Occipital lobe (tissue), 2 donors: ENCODE data around the gene PLA2G5. TPM values are rescaled to one million over a fixed set of nuclear protein-coding genes. Genes with fewer than 3 reads are reported as not detected.

Source experiments
- DNase-seq: peaks from one replicate; lab custom pipeline; 2025; lab: John Stamatoyannopoulos, UW
- total RNA-seq: library from RNA; depleted of rRNA; stranded (reverse); fragments of >200 nt; gene quantifications from one replicate; pipeline ENCODE4 v1.2.3, GENCODE V29; 2014

PLA2G5 gene
- total RNA-seq, 1 donor from 2014 or later = 0.16 TPM

DNA sequence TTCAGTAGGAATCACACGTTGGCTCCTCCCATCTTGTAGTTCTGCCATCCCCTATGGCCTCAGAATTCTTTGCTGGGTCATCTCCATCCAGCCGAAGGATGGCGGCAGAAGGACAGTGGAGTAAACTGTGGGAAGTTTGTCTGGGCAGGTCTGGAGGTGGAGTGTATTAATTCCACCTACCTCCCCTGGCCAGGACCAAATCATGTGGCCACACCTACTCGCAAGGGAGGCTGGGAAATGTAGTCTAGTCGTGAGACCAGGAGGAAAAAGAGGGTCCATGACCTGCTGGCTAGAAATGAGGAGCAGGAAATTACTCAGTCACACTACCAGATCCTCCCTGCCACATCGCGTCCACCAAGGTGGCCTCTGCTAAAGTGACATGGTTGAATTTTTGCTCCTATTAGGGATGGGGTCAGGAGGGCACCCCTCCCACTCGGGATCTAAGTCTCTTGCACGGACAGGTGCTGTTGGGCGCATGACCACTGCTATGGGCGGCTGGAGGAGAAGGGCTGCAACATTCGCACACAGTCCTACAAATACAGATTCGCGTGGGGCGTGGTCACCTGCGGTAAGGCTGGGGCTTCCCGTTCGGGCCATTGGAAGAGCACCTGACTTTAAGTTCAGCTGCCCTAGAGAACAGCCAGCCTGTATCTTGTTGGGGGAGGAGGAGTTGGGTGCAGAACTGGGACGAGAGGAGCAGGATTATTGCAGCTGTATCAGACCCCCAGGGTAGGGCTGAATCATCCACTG is 19.5 kb downstream of the PLA2G5 start:
- no peak for DNase-seq

DNA sequence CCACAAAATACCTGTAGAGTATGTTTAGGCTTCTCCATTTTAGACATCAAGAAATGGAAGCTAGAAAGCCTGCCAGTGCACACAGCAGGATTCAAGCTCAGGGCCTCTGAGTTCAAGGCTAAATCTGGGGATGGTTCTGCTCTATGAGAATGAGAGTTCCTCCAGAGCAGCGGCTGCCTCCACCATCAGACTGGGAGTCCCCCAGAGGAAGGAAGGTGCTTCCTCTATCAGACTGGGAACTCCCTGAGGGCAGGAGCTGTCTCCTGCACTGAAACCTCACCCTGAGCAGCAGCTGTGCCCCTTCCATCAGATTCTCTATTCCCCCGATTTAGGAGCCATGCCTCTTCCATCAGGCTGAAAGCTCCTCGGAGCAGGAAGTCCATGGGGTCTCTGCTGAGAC is 20.1 kb downstream of the PLA2G5 start:
- DNase-seq = no peak

DNA sequence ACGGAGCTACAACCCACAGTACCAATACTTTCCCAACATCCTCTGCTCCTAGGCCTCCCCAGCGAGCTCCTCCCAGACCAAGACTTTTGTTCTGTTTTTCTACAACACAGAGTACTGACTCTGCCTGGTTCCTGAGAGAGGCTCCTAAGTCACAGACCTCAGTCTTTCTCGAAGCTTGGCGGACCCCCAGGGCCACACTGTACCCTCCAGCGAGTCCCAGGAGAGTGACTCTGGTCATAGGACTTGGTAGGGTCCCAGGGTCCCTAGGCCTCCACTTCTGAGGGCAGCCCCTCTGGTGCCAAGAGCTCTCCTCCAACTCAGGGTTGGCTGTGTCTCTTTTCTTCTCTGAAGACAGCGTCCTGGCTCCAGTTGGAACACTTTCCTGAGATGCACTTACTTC is 20.6 kb downstream of the PLA2G5 start:
- no peak for DNase-seq

DNA sequence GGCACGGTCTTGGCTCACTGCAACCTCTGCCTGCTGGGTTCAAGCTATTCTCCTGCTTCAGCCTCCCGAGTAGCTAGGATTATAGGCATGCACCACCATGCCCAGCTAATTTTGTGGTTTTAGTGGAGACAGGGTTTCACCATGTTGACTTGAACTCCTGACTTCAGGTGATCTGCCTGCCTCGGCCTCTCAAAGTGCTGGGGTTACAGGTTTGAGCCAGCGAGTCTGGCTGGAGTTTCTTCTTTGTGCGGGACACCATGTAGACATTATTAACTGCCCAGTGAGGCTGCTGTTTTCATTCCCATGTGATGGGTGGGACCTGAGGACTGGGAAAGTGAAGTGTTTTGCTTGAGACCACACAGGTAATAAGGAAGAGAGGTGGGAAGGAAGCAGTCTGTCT is 23.3 kb downstream of the PLA2G5 start:
- DNase-seq = no peak

DNA sequence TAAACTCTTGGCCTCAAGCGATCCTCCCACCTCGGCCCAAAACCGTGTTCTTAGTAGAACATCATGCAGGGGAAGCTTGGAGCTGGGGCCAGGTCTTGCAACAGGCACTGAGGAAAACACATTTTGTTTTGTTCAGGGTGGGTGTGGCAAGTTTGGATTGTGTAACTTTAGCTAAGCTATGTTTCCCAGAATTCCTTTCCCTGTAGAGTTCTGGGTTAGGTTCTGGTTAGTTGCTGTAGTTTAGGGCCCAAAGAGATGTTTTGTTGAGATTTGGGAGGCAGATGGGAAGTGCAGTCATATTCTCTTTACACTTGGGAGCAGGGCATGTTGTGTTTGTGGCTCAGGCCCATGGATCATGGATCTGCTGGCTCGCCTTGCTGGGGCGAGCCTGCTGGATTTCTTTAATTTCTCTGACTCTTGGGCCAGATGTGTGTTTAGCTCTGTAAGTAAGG is 24.0 kb downstream of the PLA2G5 start:
- DNase-seq = no peak

DNA sequence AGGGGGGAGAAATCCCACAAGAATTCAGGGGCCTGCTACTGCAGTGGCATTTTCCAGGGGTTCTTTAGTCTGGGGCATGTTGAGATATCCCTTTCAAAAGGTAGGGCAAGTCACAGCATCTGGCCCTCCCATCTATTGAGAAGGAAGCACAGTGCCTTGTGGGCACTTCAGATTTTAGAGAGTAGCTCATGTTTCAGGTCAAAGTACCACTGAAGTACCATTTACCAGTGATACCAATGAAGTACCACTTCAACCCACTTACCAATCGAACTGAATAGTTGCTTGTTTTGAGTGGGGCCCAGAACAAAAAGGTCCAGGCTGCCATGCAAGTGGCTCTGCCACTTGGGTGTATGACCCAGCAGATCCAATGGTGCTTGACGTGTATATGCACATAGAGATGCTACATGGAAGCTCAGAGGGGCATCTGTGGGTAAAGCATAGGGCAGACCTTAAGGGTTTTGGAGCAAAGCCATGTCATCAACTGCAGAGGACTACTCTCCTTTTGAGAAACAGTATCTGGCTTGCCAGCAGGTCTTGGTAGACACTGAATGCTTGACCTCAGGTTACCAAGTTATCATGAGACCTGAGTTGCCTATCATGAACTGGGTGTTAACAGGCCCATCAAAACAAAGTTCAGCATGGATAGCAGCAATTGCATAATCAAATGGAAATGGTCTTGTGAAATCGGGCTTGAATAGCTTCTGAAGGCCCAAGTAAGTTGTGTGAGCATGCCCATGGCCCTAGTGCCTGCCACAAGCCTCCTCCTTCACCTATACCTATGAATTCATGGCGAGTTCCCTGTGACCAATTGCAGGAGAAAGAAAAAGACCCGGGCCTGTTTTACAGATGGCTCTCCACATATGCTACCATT is 25.8 kb downstream of the PLA2G5 start:
- DNase-seq = no peak

DNA sequence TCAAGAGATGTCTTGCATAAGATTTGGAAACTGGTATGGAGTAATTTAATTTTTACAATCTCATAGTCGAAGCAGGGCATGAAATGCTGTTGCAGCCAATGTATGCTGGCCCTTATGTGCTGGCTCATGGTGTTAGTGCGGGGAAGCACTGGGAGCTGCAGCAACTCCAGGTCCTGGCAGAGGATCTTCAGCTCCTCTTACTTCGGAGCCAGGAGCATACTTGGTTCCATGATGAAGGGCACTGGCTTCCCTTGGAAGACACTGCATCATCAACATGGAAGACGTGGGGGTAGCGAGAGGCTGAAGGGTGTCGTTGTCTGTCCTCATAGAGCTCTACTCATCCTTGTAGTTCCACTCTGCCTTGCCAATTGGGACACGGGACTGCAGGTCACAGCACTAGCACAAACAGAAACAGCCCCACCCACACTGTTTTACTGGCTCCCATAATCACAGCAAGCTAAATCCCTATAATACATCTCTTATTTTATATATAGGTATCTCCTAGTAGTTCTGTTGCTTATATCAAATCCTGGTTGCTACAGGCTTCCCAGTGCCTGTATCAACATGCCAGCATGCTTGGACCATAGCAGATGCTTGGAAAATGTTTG is 26.9 kb downstream of the PLA2G5 start:
- no peak for DNase-seq

DNA sequence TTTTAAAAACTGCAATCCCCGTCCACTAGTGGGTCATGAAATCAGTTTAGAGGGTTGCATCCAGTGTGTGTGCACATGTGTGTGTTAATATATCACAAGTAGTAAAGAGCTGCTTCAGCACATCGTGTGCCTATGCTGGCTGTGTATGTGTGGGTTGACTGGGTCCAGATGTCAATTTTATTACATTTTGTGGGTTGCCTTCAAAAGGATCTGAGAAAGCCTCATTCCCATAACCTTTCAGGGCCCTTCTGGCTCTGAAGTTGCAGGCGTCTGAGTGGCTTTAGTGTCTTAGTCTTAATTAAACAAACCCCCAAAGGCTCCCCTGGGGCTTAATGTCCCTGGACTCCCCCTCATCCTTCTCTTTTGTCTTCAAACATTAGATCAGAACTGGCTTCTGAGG is 29.5 kb downstream of the PLA2G5 start:
- no peak for DNase-seq

DNA sequence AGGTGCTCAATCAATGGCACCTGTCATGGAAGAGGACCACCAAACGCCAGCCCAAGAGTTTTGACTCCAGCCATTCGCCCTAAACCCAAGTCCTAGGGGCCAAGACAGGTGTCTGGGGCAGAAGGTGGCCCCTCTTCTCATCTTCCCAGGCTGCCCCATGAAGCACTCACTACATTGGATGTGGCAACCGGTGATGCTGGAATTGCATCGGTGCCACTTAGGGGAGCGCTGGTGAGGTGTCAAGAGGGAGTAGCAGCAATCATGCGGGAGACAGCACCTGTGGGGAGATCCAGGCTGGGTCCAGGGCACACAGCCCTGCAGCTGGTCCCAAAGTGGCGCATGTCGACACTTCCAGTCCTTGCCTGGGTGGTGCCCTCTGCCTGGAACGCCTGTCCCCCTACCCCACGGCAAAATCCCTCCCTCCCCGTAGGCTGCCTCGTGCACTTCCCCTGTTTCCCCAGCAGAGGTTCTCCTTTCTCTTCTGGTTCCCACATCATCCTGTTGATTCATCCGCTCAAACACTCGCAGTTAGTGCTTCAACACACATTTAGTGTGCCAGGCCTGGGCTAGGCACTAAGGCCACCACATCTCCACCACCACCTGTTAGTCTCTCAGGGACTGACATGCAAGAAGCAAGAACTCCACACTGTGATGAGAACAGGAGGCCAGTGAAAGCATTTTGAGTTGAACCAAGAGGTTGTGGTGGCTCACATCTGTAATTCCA is 30.8 kb downstream of the PLA2G5 start:
- no peak for DNase-seq

DNA sequence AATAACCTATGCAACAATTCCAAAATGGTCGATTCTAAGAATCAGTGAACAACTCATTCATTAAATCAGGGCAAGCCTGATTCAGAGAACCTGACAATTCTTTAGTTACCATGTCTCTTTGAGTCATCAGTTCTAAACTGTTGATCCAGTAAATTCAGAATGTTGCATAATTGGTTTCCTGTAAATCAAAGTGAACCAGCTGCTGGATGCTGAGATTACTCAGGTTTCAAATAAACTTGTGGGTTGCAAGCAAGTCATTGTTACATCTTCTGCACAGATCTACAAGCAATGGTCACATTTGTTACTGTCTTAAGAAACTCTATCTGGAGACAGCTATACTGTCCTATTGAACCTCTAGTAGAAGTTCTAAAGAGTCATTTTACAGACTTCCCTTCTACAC is 32.9 kb downstream of the PLA2G5 start:
- no peak for DNase-seq

DNA sequence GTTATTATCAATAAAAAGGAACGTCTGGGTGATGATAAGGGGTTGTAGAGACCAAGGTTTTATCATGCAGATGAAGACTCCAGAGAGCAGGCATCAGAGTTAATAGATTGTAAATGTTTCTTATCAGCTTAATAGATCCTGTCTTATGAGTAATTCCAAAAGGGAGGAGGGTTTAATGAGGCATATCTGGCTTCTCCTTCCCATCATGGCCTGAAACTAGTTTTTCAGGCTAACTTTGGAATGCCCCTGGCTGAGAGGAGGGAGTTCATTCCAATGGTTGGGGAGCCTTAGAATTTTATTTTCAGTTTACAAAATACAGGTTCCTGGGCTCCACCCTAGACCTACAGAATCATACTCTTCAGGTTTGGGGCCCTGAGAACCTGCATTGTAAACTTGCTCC is 35.9 kb downstream of the PLA2G5 start:
- no peak for DNase-seq

DNA sequence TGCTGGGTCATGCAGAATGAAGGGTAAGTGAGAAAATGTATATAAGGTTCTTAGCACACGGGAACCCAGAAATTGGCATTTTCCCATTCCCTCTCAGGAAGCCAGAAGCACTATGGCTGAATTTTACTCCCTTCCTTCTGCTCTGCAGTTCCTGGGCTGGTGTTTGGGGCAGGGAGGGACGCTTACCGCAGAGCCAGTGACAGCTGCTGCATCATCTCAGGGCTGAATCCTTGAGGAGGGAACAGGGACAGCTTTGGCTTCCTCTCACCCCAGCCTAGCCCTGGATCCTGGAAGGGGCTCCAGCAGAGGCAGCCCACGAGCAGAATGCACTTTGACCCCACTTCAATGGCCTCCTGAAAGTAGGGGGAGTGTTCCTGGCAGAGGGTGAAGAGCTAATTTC is 37.4 kb downstream of the PLA2G5 start:
- no peak for DNase-seq

DNA sequence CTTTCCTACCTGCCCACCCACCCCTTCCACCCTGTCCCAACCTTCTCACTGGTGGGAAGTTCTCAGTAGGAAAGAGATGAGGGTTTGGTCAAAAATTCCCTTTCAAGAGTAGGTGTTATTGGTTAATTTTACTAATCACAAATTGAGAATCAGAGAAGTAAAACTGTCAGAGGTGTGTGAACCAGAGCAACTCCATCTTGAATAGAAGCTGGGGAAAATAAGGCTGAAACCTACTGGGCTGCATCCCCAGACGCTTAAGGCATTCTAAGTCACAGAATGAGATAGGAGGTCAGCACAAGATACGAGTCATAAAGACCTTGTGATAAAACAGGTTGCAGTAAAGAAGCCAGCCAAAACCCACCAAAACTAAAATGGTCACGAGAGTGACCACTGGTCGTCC is 37.8 kb downstream of the PLA2G5 start:
- DNase-seq = no peak

DNA sequence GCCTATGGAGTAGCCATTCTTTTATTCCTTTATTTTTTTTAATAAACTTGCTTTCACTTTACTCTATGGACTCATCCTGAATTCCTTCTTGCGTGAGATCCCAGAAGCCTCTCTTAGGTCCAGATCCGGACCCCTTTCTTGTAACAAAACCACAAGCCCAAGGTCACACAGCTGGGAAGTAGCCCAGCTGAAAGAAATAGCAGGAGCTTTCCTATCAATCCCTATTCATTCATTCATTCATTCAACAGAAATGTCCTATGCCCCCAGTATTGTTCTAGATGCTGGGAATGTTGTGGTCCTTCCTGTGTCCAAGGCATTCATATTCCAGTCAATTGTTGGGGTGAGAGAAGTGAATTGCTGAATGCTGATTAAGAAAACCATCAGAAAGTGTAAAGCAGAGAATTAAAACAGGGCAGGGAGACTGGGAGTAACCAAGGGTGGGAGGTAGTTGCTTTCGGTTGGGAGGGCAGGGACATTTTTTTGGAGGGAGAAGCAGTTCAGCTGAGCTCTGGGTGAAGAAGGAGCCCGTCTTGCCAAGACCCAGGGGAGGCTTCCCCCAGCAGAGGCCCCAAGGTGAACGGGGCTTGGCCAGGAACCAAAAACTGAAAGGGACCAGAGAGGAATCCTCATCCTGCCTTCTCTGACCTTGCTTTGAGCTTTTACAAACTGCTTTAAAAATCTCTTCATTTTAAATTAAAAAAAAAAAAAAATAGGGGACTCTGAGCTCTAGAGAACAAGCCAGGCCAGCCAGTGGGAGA is 38.6 kb downstream of the PLA2G5 start:
- no peak for DNase-seq

DNA sequence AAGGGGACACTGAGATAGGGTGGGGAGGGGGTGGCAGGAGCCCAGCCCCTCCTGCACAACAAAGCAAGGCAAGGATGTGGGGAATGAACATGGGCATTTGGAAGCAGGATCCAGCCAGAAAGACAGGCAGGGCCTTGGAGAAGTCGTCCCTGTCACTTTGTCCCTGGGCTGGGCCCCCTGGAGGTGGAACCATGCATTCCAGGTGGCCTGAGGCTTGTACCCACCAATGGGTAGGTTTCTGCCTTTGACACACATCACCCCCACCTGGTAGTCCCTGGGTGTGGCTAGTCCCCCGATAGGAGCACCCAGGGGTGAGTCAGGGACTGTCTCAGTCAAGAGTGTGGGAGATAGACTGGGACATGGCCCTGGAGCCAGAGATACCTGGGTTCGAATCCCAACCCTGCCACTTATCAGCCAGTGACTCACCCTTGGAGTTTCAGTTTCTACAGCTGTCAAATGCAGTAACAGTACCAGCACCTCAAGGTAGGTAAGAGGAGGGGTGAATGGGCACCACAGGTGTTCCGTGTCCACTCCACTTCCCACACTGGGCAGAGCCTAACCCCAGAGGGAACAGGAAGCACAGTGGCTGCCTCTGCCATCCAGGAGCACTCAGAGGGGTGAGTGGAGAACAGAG is 39.3 kb downstream of the PLA2G5 start:
- DNase-seq = no peak

DNA sequence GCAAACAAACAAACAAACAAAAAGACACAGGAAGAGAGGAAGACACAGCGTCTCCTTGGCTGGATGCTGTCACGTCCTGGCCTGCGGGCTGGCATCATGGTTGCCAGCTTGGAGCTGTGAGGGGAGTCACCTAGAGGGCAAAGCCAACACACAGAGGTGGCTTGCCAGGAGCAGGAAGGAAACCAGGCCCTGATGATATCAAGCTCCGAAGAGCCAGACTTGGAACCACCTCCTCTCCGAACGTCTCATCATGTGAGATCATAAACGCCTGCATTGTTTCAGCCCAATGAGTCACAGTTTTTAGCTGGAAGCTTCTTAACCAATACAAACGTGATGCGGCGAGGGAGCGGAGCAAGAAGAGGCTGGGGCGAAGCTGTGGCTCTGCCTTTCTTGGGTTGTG is 40.7 kb downstream of the PLA2G5 start:
- no peak for DNase-seq

DNA sequence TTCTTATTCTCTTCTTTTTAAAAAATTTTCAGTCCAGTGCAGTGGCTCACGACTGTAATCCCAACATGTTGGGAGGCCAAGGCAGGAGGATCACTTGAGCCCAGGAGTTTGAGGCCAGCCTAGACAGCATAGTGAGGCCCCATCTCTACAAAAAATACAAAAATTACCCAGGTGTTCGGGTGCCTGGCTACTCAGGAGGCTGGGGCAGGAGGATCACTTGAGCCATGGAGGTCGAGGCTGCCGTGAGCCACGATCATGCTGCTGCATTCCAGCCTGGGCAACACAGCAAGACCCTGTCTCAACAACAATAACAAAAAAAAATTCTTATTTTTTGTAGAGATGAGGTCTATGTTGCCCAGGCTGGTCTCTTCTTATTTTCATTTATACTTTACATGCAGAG is 41.5 kb downstream of the PLA2G5 start:
- no peak for DNase-seq

DNA sequence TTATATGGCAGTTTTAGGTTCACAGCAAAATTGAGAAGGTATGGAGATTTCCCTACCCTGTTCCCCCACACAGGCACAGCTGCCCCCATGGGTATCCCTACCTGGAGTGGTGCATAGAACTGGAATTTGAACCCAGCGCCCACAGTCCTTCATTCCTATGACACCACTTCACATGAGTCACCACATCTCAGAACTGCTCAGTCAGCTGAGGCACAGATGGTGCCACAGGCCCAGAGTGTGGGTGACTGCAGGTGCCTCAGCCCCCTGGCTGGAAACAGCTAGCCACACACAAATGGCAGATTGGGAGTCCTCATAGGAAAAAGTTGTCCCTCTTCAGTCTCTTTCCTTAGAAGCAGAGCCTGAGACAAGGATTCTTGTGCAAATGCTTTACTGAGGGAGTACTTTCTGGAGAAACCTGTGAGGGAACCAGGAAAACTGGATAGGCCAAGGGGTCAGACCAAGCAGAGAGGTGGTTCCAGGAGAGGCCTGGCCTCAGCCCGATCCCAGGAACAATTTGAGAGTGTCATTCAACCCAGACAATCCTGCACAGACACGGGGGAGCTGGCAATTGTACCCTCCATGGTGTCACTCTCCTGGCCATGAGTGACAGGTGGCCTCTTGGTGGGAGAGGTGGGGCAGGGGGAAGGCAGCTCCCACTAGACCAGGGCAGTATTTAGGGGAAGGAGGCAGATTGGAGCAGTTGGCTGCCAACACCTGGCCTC is 42.4 kb downstream of the PLA2G5 start:
- no peak for DNase-seq

DNA sequence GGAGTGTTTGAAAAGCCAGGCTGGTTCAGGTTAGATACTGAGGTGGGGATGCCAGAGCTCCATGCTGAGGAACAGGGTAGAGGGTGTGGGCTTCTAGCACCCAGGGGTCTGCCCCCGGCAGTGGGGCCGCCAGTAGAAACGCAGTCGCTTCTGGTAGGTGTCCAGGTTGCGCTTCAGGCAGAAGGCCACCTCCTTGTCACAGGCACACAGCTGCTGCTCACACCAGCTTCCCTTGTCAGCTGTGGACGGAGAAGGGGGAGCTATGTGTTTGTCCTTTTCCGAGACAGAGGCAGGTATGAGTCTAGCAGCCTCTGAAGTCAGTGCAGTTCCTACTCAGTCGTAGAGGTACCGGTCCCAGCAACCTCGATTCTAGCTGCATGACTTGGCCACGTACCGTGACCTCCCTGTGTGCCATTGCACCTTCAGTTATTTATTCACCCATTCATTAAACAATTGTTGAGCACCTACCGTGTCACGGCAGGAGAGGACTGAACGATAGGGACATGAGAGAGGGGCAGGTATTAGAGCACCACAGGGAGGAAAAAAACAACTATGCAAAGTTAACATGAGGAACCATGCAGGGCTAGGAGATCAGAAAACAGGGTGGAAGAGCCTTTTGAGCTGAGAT is 44.1 kb downstream of the PLA2G5 start:
- no peak for DNase-seq
